Karpas-422 (cell line): ENCODE measurements around the gene KNDC1. TPM values are rescaled to one million over a fixed set of nuclear protein-coding genes. Genes with fewer than 3 reads are reported as not detected.

ENCODE experiments used
- DNase-seq: peaks from one replicate; pipeline ENCODE4 v3.0.0-alpha.2; 2015
- H2AFZ ChIP-seq: fragments of 200-600 bp; sonication (generic); 2 replicates; pipeline ENCODE4 v1.6.1; 2014; ENCODE audit warnings: antibody characterized with exemption, low read length, mixed read lengths
- H3K27ac ChIP-seq: fragments of 200-600 bp; sonication (generic); 2 replicates; pipeline ENCODE4 v1.5.1; 2014; ENCODE audit warnings: mild to moderate bottlenecking, low read length, moderate library complexity
- H3K27me3 ChIP-seq: fragments of 200-600 bp; sonication (generic); 2 replicates; pipeline ENCODE4 v1.6.1; 2014; ENCODE audit warnings: low read length, mixed read lengths
- H3K36me3 ChIP-seq: fragments of 200-600 bp; sonication (generic); 2 replicates; pipeline ENCODE4 v1.6.1; 2014; ENCODE audit warnings: low read length, mixed read lengths; ENCODE audit not compliant: insufficient read depth
- H3K4me1 ChIP-seq: fragments of 200-600 bp; sonication (generic); 2 replicates; pipeline ENCODE4 v1.6.1; 2014; ENCODE audit warnings: mild to moderate bottlenecking, low read length, mixed read lengths
- H3K4me2 ChIP-seq: fragments of 200-600 bp; sonication (generic); 2 replicates; pipeline ENCODE4 v1.6.1; 2014; ENCODE audit warnings: low read length, low read depth, mild to moderate bottlenecking; ENCODE audit not compliant: poor library complexity, severe bottlenecking
- H3K4me3 ChIP-seq: fragments of 200-600 bp; sonication (generic); 2 replicates; pipeline ENCODE4 v1.5.1; 2014; ENCODE audit warnings: mild to moderate bottlenecking, antibody characterized with exemption, low read length, mixed read lengths
- H3K79me2 ChIP-seq: fragments of 200-600 bp; sonication (generic); 2 replicates; pipeline ENCODE4 v1.6.1; 2014; ENCODE audit warnings: mild to moderate bottlenecking, low read length, mixed read lengths
- H3K9ac ChIP-seq: fragments of 200-600 bp; sonication (generic); 2 replicates; pipeline ENCODE4 v1.6.0; 2014; ENCODE audit warnings: low read length
- H3K9me2 ChIP-seq: fragments of 200-600 bp; sonication (generic), shearing (Covaris generic); replicated peaks from 2 replicates; pipeline ENCODE4 v1.6.0; 2014; ENCODE audit warnings: mild to moderate bottlenecking, low read length, moderate library complexity; ENCODE audit not compliant: insufficient read depth
- H3K9me3 ChIP-seq: fragments of 300-700, 200-600 bp; sonication (generic); 2 replicates; pipeline ENCODE4 v1.6.1; 2014; ENCODE audit warnings: low read length, mixed read lengths
- H4K20me1 ChIP-seq: fragments of 200-600 bp; sonication (generic); 2 replicates; pipeline ENCODE4 v1.6.1; 2014; ENCODE audit warnings: mild to moderate bottlenecking, antibody characterized with exemption, low read length, low read depth; ENCODE audit not compliant: insufficient read depth
- total RNA-seq: library from RNA; depleted of rRNA; stranded (reverse); fragments of >200 nt; shearing (Covaris generic); gene quantifications from 2 replicates; pipeline ENCODE4 v1.2.3, GENCODE V29; 2014; ENCODE audit warnings: low replicate concordance

The KNDC1 gene
- total RNA-seq, 1 experiment from 2014 or later = not detected

- Histone ChIP-seq H2AFZ (no peak overlapping the region), H3K4me2 (no peak overlapping the region), H3K36me3 (no peaks in the 10 kb centered on the region), H3K4me1 (no peaks in the 10 kb centered on the region), H3K4me3 (no peak overlapping the region), H3K9ac (no peak overlapping the region), H3K27ac (no peak overlapping the region), H3K27me3 (no peaks in the 10 kb centered on the region), H3K9me3 (no peaks in the 10 kb centered on the region), H4K20me1 (no peaks in the 10 kb centered on the region), H3K9me2 (no peaks in the 10 kb centered on the region), H3K79me2 (no peaks in the 10 kb centered on the region)
- DNase-seq = no peak
Observed at GRCh38 chr10:133249094-133249780, 89.2 kb downstream of the KNDC1 start.

- no peaks in the 10 kb centered on the region for H3K9me2 ChIP-seq
- no peaks in the 10 kb centered on the region for H3K27me3 ChIP-seq
- no peak overlapping the region for H3K4me3 ChIP-seq
- no peak overlapping the region for H3K4me2 ChIP-seq
- no peaks in the 10 kb centered on the region for H3K79me2 ChIP-seq
- H4K20me1 ChIP-seq = no peaks in the 10 kb centered on the region
- H3K27ac ChIP-seq = no peak overlapping the region
- no peak overlapping the region for H3K9ac ChIP-seq
- no peaks in the 10 kb centered on the region for H3K4me1 ChIP-seq
- DNase-seq = no peak
- H2AFZ ChIP-seq = no peak overlapping the region
- H3K36me3 ChIP-seq = no peaks in the 10 kb centered on the region
- no peaks in the 10 kb centered on the region for H3K9me3 ChIP-seq
Observed at GRCh38 chr10:133249975-133250754, 90.1 kb downstream of the KNDC1 start.

DNA sequence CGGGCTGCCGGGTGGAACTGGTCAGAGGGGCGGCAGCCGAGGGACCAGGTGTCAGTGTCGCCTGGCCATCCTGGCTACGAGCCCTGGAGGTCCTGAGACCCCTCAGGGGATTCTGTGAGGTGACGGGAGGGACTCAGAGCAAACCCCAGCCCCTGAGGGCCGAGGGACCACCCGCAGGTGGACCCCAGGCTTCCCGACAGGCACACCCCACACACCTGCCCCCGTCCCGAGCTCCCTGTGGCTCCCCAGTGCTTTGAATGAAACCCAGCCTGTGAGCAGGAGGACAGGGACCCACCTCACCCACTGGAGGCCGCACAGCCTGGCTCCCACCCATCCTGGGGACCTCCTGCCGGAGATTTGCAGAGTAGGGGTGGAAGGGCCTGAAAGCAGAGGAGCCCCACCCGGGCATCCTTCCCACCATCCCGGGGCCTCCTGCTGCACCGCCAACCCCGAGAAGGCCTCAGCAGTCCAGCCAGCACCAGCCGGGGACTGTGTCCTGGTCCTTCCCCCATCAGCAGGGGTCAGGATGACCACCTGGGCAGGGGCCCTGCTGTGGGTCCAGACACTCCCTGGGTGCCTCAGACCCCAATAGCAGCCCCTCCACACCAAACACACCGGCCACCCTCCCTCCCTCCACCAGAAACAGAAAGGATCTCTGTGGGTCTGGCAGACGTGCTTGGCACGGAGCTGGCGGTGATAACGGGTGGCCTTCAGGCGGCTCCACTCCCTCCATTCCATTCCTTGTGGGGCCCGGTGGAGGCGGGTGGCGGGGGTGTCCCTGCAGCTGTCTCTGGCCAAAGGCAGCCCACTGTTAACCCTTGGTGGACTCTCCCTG is 91.6 kb downstream of the KNDC1 start:
- no peaks in the 10 kb centered on the region for H4K20me1 ChIP-seq
- DNase-seq = no peak
- H3K4me3 ChIP-seq = no peak overlapping the region

GRCh38 chr10:133252223-133252552 is 92.2 kb downstream of the KNDC1 start:
- H3K9me3 ChIP-seq = no peaks in the 10 kb centered on the region
- no peaks in the 10 kb centered on the region for H3K36me3 ChIP-seq
- H3K79me2 ChIP-seq = no peaks in the 10 kb centered on the region
- H2AFZ ChIP-seq = no peak overlapping the region
- H4K20me1 ChIP-seq = no peaks in the 10 kb centered on the region
- no peak for DNase-seq
- H3K9me2 ChIP-seq = no peaks in the 10 kb centered on the region
- H3K27ac ChIP-seq = no peak overlapping the region
- no peak overlapping the region for H3K9ac ChIP-seq
- no peak overlapping the region for H3K4me2 ChIP-seq
- no peaks in the 10 kb centered on the region for H3K27me3 ChIP-seq
- H3K4me1 ChIP-seq = peaks cover 2% of the 10 kb centered on the region
- no peak overlapping the region for H3K4me3 ChIP-seq

More for the DNA sequence above, 91.6 kb downstream of the KNDC1 start:
- H2AFZ ChIP-seq = no peak overlapping the region
- no peaks in the 10 kb centered on the region for H3K9me2 ChIP-seq
- no peaks in the 10 kb centered on the region for H3K9me3 ChIP-seq
- H3K4me2 ChIP-seq = no peak overlapping the region
- H3K36me3 ChIP-seq = no peaks in the 10 kb centered on the region
- H3K79me2 ChIP-seq = no peaks in the 10 kb centered on the region
- H3K27ac ChIP-seq = no peak overlapping the region
- H3K4me1 ChIP-seq = no peaks in the 10 kb centered on the region
- H3K9ac ChIP-seq = no peak overlapping the region
- no peaks in the 10 kb centered on the region for H3K27me3 ChIP-seq

- Histone ChIP-seq H3K79me2 (no peaks in the 10 kb centered on the region), H3K27ac (no peak overlapping the region), H4K20me1 (no peaks in the 10 kb centered on the region), H3K9me2 (no peaks in the 10 kb centered on the region), H3K36me3 (no peaks in the 10 kb centered on the region), H3K9ac (no peak overlapping the region), H3K9me3 (no peaks in the 10 kb centered on the region), H2AFZ (no peak overlapping the region), H3K4me2 (no peak overlapping the region), H3K4me3 (no peak overlapping the region), H3K4me1 (peaks cover 15% of the 10 kb centered on the region), H3K27me3 (no peaks in the 10 kb centered on the region)
- DNase-seq = no peak
Observed at GRCh38 chr10:133253361-133253955, 93.4 kb downstream of the KNDC1 start.

GRCh38 chr10:133254421-133255120 is 94.6 kb downstream of the KNDC1 start:
- H4K20me1 ChIP-seq = no peaks in the 10 kb centered on the region
- no peaks in the 10 kb centered on the region for H3K9me2 ChIP-seq
- H2AFZ ChIP-seq = no peak overlapping the region
- no peaks in the 10 kb centered on the region for H3K9me3 ChIP-seq
- peaks cover 26% of the 10 kb centered on the region for H3K4me1 ChIP-seq
- H3K9ac ChIP-seq = no peak overlapping the region
- no peaks in the 10 kb centered on the region for H3K36me3 ChIP-seq
- no peaks in the 10 kb centered on the region for H3K27me3 ChIP-seq
- no peak overlapping the region for H3K4me3 ChIP-seq
- no peak overlapping the region for H3K4me2 ChIP-seq
- no peaks in the 10 kb centered on the region for H3K79me2 ChIP-seq
- DNase-seq = no peak
- no peak overlapping the region for H3K27ac ChIP-seq

DNA sequence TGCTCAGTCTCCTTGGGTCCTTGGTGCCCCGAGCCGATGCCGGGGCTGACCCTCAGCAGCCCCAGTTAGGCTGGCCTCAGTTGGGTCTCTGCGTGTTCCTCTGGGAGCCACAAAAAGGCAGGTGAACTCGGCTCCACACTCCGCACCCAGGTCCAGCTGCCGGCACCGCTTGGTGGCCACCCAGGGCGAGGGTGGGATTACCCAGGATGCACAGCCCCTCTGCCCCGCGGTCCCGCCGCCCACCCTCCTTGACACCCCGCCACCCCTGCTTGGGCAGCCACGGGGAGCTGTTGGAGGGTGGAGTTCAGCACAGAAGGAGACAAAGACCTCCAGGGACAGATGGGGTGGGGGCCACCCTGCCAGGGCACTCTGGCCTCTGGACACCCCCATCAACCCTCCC is 95.3 kb downstream of the KNDC1 start:
- H3K79me2 ChIP-seq = no peaks in the 10 kb centered on the region
- no peaks in the 10 kb centered on the region for H3K36me3 ChIP-seq
- DNase-seq = no peak
- H3K9me3 ChIP-seq = no peaks in the 10 kb centered on the region
- H3K4me1 ChIP-seq = peaks cover 26% of the 10 kb centered on the region
- no peak overlapping the region for H3K27ac ChIP-seq
- no peaks in the 10 kb centered on the region for H3K27me3 ChIP-seq
- no peak overlapping the region for H3K4me3 ChIP-seq
- H3K9me2 ChIP-seq = no peaks in the 10 kb centered on the region
- H2AFZ ChIP-seq = no peak overlapping the region
- H3K9ac ChIP-seq = no peak overlapping the region
- no peak overlapping the region for H3K4me2 ChIP-seq
- no peaks in the 10 kb centered on the region for H4K20me1 ChIP-seq
